GM12873 (cell line): ENCODE measurements around the gene PRR15L.

Experiments used
- TF ChIP-seq, protein P1 (sequence below): IDR thresholded peaks from 2 replicates; pipeline ENCODE4 v1.5.1; 2012; ENCODE audit warnings: low read depth, mild to moderate bottlenecking, moderate library complexity, low read length, control low read depth; ENCODE audit not compliant: insufficient read depth; ENCODE audit errors: missing control alignments

The PRR15L gene

DNA sequence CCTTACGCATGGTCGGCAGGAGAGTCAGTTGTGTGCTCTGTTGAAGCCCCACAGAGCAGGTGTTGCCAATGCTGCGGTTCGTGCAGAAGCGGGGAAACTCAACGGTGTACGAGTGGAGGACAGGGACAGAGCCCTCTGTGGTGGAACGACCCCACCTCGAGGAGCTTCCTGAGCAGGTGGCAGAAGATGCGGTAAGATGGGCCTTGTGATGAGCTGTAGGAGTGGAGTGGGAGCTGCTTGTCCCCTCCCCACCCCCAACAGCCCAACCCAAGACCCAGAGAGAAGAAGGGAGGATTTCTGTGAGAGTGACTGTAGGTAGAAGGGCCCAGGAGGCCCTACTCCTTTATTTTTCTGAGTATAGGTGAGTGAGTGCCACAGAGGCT lies 18.1 kb upstream of the PRR15L start:
- TF ChIP-seq, protein P1, sequence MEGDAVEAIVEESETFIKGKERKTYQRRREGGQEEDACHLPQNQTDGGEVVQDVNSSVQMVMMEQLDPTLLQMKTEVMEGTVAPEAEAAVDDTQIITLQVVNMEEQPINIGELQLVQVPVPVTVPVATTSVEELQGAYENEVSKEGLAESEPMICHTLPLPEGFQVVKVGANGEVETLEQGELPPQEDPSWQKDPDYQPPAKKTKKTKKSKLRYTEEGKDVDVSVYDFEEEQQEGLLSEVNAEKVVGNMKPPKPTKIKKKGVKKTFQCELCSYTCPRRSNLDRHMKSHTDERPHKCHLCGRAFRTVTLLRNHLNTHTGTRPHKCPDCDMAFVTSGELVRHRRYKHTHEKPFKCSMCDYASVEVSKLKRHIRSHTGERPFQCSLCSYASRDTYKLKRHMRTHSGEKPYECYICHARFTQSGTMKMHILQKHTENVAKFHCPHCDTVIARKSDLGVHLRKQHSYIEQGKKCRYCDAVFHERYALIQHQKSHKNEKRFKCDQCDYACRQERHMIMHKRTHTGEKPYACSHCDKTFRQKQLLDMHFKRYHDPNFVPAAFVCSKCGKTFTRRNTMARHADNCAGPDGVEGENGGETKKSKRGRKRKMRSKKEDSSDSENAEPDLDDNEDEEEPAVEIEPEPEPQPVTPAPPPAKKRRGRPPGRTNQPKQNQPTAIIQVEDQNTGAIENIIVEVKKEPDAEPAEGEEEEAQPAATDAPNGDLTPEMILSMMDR: no peak

DNA sequence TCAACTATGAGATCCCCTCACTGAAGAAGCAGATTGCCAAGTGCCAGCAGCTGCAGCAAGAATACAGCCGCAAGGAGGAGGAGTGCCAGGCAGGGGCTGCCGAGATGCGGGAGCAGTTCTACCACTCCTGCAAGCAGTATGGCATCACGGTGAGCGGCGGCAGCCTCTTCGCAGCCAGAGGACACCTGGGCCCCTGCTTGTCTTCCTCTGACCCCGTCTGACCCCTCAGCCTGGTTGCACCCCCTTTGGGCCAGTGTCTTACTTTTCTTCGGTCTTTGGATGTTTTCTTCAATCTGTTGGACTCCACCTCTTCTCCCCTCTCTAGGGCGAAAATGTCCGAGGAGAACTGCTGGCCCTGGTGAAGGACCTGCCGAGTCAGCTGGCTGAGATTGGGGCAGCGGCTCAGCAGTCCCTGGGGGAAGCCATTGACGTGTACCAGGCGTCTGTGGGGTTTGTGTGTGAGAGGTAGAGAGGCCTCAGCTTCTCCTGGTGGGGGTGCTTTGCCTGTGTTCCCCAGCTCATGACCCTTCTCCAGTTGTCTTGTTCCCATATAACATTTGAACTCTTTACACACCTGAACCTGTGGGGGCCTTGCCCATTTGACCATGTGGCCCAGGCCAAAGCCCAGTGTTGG lies 17.6 kb upstream of the PRR15L start:
- TF ChIP-seq, protein P1: no peak

DNA sequence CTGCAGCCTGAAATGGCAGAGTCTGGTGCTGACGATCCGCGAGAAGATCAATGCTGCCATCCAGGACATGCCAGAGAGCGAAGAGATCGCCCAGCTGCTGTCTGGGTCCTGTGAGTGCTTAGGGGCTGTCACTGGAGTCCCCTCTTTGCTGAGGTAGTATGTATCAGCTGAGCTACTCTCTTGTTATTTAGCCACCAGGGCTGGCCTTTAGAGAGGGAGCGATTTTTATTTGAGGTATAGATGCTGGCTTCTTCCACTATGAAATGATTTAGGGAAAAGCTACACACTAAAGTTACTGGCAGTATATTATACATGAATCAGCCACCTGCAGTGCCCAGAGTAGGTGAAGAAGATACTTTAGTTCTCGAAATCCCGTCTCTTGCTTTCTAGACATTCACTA lies 15.9 kb upstream of the PRR15L start:
- TF ChIP-seq, protein P1: no peak

DNA sequence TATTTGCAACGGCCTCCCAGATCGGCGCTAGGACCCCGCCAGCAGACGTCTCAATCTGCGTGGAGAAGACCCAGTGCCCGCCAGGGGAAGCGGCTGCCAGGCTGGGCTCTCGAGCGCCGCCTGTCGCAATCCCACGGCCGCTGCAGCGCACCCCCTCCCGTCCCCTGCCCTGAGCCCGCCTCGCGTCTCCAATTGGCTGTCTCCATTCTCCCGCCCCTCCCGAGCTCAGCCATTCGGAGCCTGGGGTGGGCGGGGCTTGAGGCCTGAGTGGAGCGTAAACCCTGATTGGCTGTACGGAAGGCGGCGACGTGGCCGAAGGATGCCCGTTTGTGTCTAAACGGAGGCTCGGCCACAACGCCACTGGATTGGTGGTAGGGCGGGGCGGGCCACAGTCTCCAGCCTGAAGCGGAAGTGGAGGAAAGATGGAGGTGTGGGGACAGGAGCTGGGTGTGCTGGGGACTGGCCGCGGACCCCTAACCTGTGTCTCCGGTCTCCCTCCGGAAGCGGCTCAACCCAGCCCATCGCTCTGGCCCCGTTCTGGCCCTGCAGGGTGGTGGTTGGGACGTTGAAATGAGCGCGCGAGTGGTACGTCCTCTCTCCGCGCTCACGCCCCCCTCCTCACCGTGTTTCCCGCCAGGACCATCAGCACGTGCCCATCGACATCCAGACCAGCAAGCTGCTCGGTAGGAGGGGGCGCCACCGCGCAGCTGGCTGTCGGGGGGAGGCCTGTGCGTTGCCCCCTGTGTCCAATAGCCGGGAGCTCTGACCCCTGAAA lies 13.2 kb upstream of the PRR15L start, which contains the start of gene CDK5RAP3:
Gene CDK5RAP3 (plus strand): TSS at position 389 of the 775 bp plus-strand sequence. CDS start 34 bp downstream, at position 423.
- TF ChIP-seq, protein P1: peak; percentile 95

DNA sequence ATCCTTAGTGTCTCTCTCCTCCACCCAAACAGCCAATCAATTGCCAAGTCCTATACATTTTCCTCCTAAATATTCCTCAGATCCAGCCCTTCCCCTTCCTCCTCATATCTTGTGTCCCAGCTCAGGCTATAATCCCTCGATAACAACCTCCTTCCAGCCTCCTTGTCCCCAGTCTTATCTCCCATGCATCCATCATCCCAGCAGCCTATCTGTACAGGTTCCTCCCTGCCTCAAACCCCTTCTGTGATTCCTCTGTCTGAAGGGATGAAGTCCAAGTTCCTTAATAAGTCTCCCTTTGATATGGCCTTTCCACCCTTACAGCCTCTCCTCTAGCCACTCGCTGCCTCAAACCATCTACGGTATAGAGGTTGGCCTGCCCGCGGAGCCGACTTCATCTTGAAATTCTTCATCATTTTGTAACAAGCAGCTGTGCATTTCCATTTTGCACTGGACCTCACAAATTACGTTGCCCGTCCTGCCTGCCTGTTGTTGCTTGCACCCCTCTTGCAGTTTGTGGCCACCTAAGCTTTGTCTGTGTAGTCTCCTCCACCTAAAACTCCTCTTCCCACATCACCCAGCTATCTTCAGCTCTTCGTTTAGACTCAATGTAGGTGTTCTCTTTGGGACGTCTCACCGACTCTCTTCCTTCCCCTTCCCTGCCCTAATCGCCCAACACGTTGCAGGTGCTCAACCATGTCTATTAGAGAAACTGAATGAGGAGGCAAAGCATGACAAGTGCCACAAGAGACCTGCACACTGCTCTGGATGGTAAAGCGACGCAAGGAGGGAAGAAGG lies 12.4 kb upstream of the PRR15L start:
- TF ChIP-seq, protein P1: no peak

DNA sequence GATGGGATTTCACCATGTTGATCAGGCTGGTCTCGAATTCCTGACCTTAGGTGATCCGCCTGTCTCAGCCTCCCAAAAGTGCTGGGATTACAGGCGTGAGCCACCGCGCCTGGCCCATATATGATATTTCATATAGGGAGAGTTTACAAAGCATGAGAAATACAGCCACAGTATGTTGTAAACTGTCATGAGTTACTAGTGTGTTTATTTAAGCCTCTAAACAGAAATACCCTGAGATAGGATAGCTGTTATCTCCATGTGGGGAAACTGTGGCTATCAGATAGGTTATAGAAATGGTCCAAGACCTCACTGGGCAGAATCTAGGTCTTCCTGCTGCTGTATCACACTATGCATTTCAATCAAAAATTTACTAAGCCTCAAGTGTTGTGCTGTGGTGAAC lies 11.2 kb upstream of the PRR15L start:
- TF ChIP-seq, protein P1: no peak
